ENCODE data around the gene PKD2L1.
"Not testable (repeated sequence)": the region's sequence is repeated elsewhere in the genome, so short reads cannot be mapped to it uniquely, and the experiment has no call there.

The PKD2L1 gene

GRCh38 chr10:100282907-100283306 is 47.1 kb downstream of the PKD2L1 start:
- ATAC-seq (replicated peaks; ENCODE audit: extremely low read depth, poor library complexity, severe bottlenecking), result no peak
- Mint-ChIP-seq H3K27ac (ENCODE audit: low read depth) (no peak overlapping the region), H3K4me1 (peaks cover 20% of the 10 kb centered on the region), H3K36me3 (ENCODE audit: insufficient read depth) (peaks cover 42% of the 10 kb centered on the region), H3K27me3 (no peaks in the 10 kb centered on the region), H3K9me3 (no peaks in the 10 kb centered on the region), H3K4me3 (no peak overlapping the region)
- DNase-seq (ENCODE audit: low spot score in 2 of 2), result no peak

DNA sequence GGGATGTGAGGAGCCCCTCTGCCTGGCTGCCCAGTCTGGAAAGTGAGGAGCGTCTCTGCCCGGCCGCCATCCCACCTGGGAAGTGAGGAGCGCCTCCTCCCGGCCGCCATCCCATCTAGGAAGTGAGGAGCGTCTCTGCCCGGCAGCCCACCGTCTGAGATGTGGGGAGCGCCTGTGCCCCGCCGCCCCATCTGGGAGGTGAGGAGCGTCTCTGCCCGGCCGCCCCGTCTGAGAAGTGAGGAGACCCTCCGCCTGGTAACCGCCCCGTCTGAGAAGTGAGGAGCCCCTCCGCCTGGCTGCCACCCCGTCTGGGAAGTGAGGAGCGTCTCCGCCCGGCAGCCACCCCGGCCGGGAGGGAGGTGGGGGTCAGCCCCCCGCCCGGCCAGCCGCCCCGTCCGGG is 53.1 kb downstream of the PKD2L1 start:
- peaks cover 34% of the 10 kb centered on the region for H3K36me3 Mint-ChIP-seq (ENCODE audit: insufficient read depth)
- not testable (repeated sequence) for H3K27ac Mint-ChIP-seq (ENCODE audit: low read depth); ATAC-seq (replicated peaks; ENCODE audit: extremely low read depth, poor library complexity, severe bottlenecking)

GRCh38 chr10:100267239-100268104 is 62.6 kb downstream of the PKD2L1 start, which contains the start of gene CWF19L1:
TSS of gene CWF19L1 (minus strand) at chr10:100267638. CDS start at chr10:100267593, 45 bp downstream.
- no peaks in the 10 kb centered on the region for H3K9me3 Mint-ChIP-seq
- peak within 1 kb of the TSS; percentile 98 for H3K27ac Mint-ChIP-seq (ENCODE audit: low read depth)

More for the DNA sequence above, 53.1 kb downstream of the PKD2L1 start:
- H3K4me1 Mint-ChIP-seq; H3K27me3 Mint-ChIP-seq; DNase-seq (ENCODE audit: low spot score in 2 of 2); H3K4me3 Mint-ChIP-seq; H3K9me3 Mint-ChIP-seq: not testable (repeated sequence)

GRCh38 chr10:100265821-100266485 is 64.1 kb downstream of the PKD2L1 start:
- H3K27me3 Mint-ChIP-seq, result no peaks in the 10 kb centered on the region
- ATAC-seq (replicated peaks; ENCODE audit: extremely low read depth, poor library complexity, severe bottlenecking), result no peak
- no peaks in the 10 kb centered on the region for H3K9me3 Mint-ChIP-seq
- peaks cover 16% of the 10 kb centered on the region for H3K36me3 Mint-ChIP-seq (ENCODE audit: insufficient read depth)
- peak overlapping the region; percentile 99 for H3K4me3 Mint-ChIP-seq
- DNase-seq (ENCODE audit: low spot score in 2 of 2), result no peak
- H3K4me1 Mint-ChIP-seq, result peaks cover 36% of the 10 kb centered on the region
- no peak overlapping the region for H3K27ac Mint-ChIP-seq (ENCODE audit: low read depth)

More at GRCh38 chr10:100267239-100268104, 62.6 kb downstream of the PKD2L1 start, which contains the start of gene CWF19L1:
- Mint-ChIP-seq H3K4me3 (peak within 1 kb of the TSS; percentile 99), H3K36me3 (ENCODE audit: insufficient read depth) (peaks cover 10% of the 10 kb centered on the region), H3K27me3 (no peaks in the 10 kb centered on the region), H3K4me1 (peaks cover 25% of the 10 kb centered on the region)
- DNase-seq (ENCODE audit: low spot score in 2 of 2) (peak; percentile 46 to 60), ATAC-seq (replicated peaks; ENCODE audit: extremely low read depth, poor library complexity, severe bottlenecking) (peak; percentile 81)

DNA sequence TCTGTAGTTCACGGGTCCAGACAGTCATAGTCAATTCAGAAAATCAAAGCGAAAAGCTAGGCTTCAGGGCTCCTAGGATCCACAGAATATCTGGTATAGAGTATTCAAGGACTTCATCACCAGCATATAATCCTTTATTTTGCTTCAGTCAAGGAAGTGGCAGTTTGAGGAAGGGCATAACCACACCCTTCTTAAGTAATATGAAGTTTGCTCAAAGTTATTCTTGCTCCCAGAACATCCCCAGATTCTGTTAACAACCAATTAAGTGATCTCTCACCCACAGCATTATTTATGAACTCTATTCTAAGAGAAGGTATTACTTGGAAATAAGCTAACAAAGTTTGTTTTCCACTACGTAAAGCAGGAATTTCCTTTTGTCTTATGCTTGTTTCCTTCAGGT is 75.8 kb downstream of the PKD2L1 start:
- Mint-ChIP-seq H3K4me3 (no peak overlapping the region), H3K27ac (ENCODE audit: low read depth) (no peak overlapping the region), H3K27me3 (no peaks in the 10 kb centered on the region), H3K36me3 (ENCODE audit: insufficient read depth) (peaks cover 83% of the 10 kb centered on the region), H3K4me1 (peaks cover 20% of the 10 kb centered on the region), H3K9me3 (no peaks in the 10 kb centered on the region)
- ATAC-seq (replicated peaks; ENCODE audit: extremely low read depth, poor library complexity, severe bottlenecking) (no peak), DNase-seq (ENCODE audit: low spot score in 2 of 2) (no peak)

GRCh38 chr10:100253041-100253440 is 77.0 kb downstream of the PKD2L1 start:
- no peak for DNase-seq (ENCODE audit: low spot score in 2 of 2)
- H3K27ac Mint-ChIP-seq (ENCODE audit: low read depth), result no peak overlapping the region
- H3K9me3 Mint-ChIP-seq, result no peaks in the 10 kb centered on the region
- no peaks in the 10 kb centered on the region for H3K27me3 Mint-ChIP-seq
- H3K4me1 Mint-ChIP-seq, result peaks cover 13% of the 10 kb centered on the region
- no peak for ATAC-seq (replicated peaks; ENCODE audit: extremely low read depth, poor library complexity, severe bottlenecking)
- no peak overlapping the region for H3K4me3 Mint-ChIP-seq
- peaks cover 85% of the 10 kb centered on the region for H3K36me3 Mint-ChIP-seq (ENCODE audit: insufficient read depth)

DNA sequence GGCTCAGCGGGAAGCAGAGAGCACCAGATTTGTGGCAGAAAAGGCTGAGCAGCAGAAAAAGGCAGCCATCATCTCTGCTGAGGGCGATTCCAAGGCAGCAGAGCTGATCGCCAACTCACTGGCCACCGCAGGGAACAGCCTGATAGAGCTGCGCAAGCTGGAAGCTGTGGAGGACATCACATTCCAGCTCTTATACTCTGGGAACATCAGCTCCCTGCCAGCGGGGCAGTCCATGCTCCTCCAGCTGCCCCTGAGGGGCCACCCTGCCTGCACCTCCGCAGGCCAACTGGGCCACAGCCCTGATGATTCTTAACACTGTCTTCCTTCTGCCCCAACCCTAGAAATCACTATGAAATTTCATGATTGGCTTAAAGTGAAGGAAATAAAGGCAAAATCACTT is 81.2 kb downstream of the PKD2L1 start:
- Mint-ChIP-seq H3K36me3 (ENCODE audit: insufficient read depth) (peaks cover 69% of the 10 kb centered on the region), H3K9me3 (no peaks in the 10 kb centered on the region)

DNA sequence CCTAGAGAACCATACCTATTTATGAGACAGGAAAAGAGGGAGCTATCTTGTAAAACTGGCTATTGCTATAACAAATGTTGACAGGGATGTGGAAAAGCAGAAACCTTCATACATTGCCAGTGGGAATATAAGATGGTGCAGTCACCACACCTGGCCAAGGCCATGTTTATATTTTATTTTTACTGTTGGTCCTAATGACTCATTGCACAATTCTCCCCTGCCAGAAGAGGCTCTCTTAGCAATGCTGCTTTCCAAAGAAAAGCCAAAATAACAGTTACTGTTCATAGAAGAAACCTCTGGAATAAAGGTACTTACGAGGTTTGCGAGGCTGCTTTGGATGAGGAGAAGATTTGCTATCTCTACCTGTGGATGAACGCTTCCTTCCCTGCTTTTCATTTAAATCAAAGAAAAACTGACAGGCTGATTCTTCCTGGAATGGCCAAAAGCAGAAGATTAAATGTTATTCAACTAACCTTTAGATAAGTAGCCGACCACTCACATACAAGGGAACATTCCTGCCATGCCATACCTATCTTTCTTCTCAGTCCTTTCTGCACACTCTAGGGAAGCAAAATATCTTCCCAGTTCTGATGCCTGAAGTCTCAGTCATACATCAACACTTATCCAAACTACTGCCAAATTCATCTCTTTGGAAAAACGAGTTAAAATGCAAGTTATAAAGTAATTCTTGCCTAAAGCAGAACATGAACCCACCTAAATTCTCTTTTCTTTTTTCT is 84.4 kb downstream of the PKD2L1 start:
- no peaks in the 10 kb centered on the region for H3K4me1 Mint-ChIP-seq
- DNase-seq (ENCODE audit: low spot score in 2 of 2), result no peak
- H3K27ac Mint-ChIP-seq (ENCODE audit: low read depth), result no peak overlapping the region
- no peak overlapping the region for H3K4me3 Mint-ChIP-seq
- no peak for ATAC-seq (replicated peaks; ENCODE audit: extremely low read depth, poor library complexity, severe bottlenecking)
- no peaks in the 10 kb centered on the region for H3K27me3 Mint-ChIP-seq
- peaks cover 54% of the 10 kb centered on the region for H3K36me3 Mint-ChIP-seq (ENCODE audit: insufficient read depth)
- H3K9me3 Mint-ChIP-seq, result no peaks in the 10 kb centered on the region

More for the DNA sequence above, 81.2 kb downstream of the PKD2L1 start:
- ATAC-seq (replicated peaks; ENCODE audit: extremely low read depth, poor library complexity, severe bottlenecking) (no peak), DNase-seq (ENCODE audit: low spot score in 2 of 2) (no peak)
- Mint-ChIP-seq H3K4me3 (no peak overlapping the region), H3K27ac (ENCODE audit: low read depth) (no peak overlapping the region), H3K4me1 (no peaks in the 10 kb centered on the region), H3K27me3 (no peaks in the 10 kb centered on the region)

DNA sequence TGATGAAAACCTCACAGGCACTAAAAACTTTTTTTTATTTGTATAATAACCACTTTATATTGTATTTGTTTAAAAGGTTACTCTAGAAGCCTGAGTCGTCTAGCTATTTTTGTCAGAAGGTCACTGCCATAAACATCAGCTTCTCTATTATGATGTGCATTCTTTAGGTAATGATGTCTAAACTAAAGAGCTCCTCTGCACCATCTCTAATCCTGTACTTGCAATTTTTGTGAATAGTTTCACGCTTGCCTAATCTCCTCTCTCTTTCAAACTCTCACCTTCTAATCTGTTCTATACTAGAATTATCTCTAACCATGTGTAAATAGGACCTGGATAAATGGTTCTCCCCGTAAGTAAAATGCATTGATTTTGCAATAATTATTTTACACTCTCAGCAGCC is 90.2 kb downstream of the PKD2L1 start:
- H3K4me3 Mint-ChIP-seq, result no peak overlapping the region

GRCh38 chr10:100238429-100238828 is 91.6 kb downstream of the PKD2L1 start:
- H3K4me1 Mint-ChIP-seq, result no peaks in the 10 kb centered on the region
- peaks cover 55% of the 10 kb centered on the region for H3K36me3 Mint-ChIP-seq (ENCODE audit: insufficient read depth)
- H3K4me3 Mint-ChIP-seq, result no peak overlapping the region
- no peaks in the 10 kb centered on the region for H3K27me3 Mint-ChIP-seq
- no peak for DNase-seq (ENCODE audit: low spot score in 2 of 2)
- ATAC-seq (replicated peaks; ENCODE audit: extremely low read depth, poor library complexity, severe bottlenecking), result no peak
- H3K27ac Mint-ChIP-seq (ENCODE audit: low read depth), result no peak overlapping the region
- H3K9me3 Mint-ChIP-seq, result no peaks in the 10 kb centered on the region

More for the DNA sequence above, 90.2 kb downstream of the PKD2L1 start:
- Mint-ChIP-seq H3K27me3 (no peaks in the 10 kb centered on the region), H3K4me1 (no peaks in the 10 kb centered on the region), H3K9me3 (no peaks in the 10 kb centered on the region), H3K36me3 (ENCODE audit: insufficient read depth) (peaks cover 57% of the 10 kb centered on the region), H3K27ac (ENCODE audit: low read depth) (no peak overlapping the region)
- ATAC-seq (replicated peaks; ENCODE audit: extremely low read depth, poor library complexity, severe bottlenecking) (no peak), DNase-seq (ENCODE audit: low spot score in 2 of 2) (no peak)

All from central memory CD8-positive, alpha-beta T cell (primary cell).